HG03103 (cell line): ENCODE measurements around the gene NOS2.
"Not testable (repeated sequence)": the region's sequence is repeated elsewhere in the genome, so short reads cannot be mapped to it uniquely, and the experiment has no call there.

Experiments used
- ATAC-seq: cut with Tn5 transposase; IDR thresholded peaks from one replicate; pipeline ENCODE4 v1.9.1; 2021; ENCODE audit warnings: low read depth; ENCODE audit not compliant: unreplicated experiment

The NOS2 gene

GRCh38 chr17:27793168-27793905 is 7.0 kb downstream of the NOS2 start:
- ATAC-seq, result no peak

GRCh38 chr17:27792095-27792494 is 8.2 kb downstream of the NOS2 start:
- ATAC-seq, result no peak

GRCh38 chr17:27788919-27789318 is 11.4 kb downstream of the NOS2 start:
- ATAC-seq, result no peak

GRCh38 chr17:27783440-27784350 is 16.6 kb downstream of the NOS2 start:
- no peak for ATAC-seq

- no peak for ATAC-seq
These were observed 17.5 kb downstream of the NOS2 start for GRCh38 chr17:27782791-27783206.

GRCh38 chr17:27780828-27781404 is 19.4 kb downstream of the NOS2 start:
- no peak for ATAC-seq

GRCh38 chr17:27780092-27780827 is 20.1 kb downstream of the NOS2 start:
- no peak for ATAC-seq

GRCh38 chr17:27778183-27778582 is 22.1 kb downstream of the NOS2 start:
- no peak for ATAC-seq

GRCh38 chr17:27776882-27777624 is 23.3 kb downstream of the NOS2 start:
- ATAC-seq, result no peak

GRCh38 chr17:27771586-27771985 is 28.7 kb downstream of the NOS2 start:
- no peak for ATAC-seq

GRCh38 chr17:27770877-27771276 is 29.5 kb downstream of the NOS2 start:
- ATAC-seq, result no peak

- no peak for ATAC-seq
These were observed 31.4 kb downstream of the NOS2 start for GRCh38 chr17:27768858-27769410.

GRCh38 chr17:27766438-27766837 is 33.9 kb downstream of the NOS2 start:
- ATAC-seq, result no peak

- ATAC-seq, result no peak
These were observed 35.0 kb downstream of the NOS2 start for GRCh38 chr17:27765353-27765752.

- ATAC-seq, result no peak
These were observed 35.7 kb downstream of the NOS2 start for GRCh38 chr17:27764589-27764988.

- no peak for ATAC-seq
These were observed 37.6 kb downstream of the NOS2 start for GRCh38 chr17:27762527-27763305.

GRCh38 chr17:27760931-27761330 is 39.4 kb downstream of the NOS2 start:
- not testable (repeated sequence) for ATAC-seq

GRCh38 chr17:27760069-27760885 is 40.1 kb downstream of the NOS2 start:
- no peak for ATAC-seq
